ENCODE results near the gene UGT1A3.

UGT1A3 gene

DNA sequence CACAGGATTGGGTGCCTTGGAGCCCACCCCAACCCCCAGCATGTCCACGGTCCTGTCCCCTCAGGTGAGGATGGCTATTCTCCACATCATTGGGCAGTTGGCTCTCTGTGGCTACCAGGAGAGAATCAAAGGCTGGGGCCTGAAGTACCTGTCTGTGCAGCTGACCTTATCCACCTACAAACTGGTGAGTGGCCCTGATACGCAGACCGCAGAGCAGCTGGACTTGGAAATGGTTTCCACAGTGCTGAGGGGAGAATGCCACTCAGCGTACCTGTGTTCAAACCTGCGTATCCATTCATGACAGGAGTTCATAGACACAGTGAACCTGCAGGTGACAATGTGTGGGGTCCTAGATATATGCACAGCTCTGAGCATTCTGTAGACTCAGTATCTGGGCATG, 70.9 kb downstream of the UGT1A3 start:
- DNase-seq, result no peak

DNA sequence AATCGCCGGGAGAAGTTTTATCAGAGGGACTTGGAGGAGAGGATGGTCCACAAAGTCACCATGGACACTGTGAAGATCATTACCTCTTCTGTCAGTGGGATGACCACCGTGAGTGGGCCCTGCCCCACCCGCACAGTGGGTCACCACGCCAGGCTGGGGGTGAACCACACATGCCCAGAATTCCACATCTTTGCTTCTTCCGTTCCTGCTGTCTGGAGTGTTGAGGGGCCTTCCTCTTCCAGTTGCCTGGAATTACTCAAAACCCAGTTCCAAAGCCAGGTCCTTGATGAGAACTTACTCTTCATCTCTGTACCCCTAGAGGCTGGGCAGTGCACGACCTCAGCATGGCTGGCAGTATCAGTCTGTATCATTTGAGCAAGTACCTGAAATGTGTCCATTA, 71.4 kb downstream of the UGT1A3 start:
- no peak for DNase-seq

DNA sequence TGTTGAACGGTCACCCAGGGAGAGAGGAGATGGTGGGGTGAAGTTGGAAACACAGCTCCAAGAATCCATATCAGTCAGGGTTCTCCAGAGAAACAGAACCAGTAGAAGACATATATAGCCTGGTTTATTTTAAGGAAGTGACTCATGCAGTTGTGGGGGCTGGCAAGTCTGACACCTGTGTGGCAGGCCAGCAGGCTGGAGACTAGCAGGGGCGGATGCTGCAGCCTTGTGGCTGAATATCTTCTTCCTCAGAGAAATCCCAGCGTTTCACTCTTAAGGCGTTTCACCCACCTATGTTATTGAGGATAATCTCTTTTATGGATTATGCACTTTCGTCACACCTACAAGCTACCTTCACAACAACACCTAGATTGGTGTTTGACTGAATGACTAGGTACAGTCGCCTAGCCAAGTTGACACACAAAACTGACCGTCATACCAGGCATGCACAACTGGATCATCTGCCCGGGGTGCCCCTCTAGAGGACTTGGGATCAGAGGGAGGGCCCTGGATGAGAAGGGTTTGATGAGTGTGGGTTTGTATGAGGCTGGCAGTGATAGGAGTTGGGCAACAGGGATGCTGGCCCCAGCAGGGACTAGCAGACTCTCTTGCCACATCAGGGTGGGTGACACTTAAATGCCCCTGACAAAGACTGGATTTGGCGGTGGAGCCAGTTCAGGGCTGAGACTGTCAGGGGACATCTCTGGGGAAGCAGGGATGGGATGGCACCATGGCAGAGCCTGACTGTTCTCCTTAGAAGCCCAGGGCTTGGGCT, 72.7 kb downstream of the UGT1A3 start:
- DNase-seq, result no peak

DNA sequence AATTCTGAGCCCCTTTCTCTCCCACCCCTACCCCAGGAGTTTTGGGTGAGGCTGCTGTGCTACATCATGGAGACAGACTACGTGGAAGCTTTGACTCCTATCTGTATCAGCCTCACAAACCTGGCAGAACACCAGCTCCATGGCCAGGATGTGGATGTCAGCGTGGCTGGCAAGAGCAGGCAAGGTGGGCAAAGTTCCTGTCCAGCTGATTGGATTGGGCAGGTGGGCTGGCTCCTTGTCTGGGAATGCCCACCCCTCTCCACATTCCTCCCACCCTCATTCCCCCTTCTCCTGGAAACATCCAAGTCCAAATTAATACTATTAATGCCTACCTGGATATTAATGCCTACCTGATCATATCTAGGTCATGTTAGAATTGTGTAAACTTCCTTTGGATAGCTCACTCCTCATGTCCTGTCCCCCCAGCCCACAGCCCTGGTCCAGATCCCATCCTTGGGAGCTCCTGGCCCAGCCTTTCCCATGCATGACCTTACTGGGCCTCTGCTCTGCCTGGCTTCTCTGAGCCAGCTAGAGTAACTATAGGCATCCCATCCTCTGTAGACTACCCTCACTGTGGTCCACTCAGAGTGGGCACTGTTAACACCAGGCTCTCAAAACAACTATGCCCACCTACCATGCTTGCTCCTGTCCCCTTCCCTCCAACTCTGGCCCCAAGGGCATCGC, 73.4 kb downstream of the UGT1A3 start:
- no peak for DNase-seq

DNA sequence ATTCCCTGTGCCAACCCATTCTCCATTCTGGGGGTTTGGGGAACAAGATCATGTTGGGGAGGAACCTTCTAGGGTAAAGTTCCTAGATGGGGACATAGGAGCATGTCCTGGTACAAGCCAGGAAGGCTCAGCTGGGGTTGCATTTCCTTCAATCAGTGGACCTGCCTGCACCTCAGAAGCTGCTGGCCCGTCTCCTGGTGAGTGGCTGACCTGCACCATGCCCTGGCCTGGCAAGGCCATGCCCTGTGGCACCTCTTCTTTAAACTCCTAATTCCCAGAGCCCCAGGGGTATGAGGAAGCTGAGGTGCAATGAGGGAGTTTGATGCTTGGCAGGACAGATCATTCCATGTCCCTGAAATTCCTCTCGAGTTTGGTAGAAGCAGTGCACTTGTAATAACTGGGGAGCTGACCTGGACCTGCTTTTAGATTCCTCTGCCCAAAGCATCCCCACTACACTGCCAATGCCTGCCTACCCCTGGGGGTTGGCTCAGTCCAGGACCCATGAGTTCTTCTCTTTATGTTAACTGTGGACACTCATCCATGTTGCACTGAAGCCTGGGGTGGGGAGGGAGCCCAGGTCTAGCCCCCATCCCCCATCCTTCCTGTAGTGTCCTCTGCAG, 74.6 kb downstream of the UGT1A3 start:
- no peak for DNase-seq

DNA sequence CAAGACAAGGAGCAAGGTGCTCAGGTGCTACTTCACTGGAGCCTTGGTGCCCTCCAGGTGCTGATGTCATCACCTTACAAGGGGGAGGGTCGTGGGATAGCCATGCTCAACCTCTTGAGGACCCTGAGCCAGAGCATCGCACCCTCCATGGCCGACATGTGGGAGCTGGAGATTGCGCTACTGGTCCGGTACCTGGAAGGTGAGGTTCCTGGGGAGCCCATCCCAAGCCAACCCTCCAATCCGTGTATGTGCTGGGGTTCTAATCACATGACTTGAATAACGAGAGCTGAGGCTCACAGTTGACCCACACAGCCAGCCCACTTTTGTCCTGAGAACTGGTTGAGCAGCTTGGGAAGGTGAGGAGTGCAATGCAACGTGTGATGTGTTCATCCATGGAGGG, 75.2 kb downstream of the UGT1A3 start:
- DNase-seq, result no peak

DNA sequence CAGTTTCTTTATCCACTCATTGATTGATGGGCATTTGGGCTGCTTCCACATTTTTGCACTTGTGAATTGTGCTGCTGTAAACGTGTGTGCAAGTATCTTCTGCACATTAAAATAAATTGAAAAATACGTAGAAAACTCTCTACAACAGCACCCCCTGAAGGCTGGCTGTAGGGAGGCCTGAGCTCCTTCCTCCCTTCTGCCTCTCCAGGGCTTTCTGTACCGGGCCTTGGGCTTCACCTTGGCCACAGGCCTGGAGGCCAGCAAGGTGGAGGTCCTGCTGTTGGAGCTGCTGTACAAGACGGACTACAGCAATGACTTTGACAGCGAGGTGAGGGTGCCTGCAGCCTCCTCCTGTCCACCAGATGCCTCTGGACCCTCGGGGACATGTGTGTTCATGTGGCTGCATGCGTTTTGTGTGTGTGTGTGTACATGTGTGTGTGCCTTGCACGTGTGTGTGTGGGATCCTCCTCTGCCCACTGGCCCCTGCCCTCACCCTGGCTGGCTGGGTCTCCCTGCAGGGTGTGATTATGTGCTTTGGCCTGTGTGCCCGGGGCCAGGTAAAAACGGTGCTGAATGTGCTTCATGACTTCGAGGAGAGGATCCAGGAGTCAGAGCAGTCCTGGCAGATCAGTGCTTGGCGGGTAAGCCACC, 78.5 kb downstream of the UGT1A3 start:
- DNase-seq, result no peak

DNA sequence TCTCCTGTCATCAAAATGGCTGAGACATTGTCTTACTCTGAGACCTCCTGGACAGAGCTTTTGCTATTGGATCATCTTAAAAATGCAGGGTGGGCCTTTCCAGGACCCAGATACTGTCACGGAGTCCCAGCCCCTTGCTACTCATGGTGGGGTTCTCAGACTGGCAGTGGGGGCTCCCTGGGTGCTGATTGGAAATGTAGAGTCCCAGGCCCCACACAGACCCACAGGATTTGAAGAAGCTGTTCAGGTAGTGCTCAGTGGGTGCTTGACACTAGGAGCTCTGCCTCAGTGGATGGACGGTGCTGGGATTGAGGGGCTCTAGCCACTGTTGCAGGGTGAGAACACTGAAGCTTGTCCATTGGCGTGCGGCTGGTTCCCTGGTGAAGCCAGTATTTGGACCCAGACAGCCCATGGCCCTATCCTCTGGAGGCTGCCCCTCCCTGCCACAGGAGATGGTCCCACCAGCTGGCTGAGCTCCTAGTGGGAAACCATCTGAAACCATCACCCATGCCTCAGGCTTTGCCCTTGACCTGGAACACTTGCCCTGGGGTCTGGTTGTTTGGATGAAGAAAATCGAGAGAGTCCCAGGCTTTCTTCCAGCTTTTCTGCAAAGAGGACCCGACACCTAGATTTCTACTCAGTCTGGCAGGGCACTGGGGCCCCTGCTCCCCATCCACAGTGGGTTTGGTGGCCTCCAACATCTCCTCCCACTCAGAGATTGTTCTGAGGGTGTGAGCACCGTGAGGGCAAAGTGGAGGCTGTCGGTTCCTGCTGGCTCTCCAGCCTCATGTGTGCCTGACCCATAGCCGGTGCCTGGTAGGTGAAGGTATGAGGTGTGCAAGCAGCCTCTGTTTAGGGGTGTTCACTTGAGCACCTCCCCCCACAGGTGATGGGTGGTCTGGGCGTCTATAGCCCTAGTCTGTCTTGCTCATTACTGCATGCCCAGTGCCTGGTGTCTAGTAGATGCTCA, 79.4 kb downstream of the UGT1A3 start:
- no peak for DNase-seq

DNA sequence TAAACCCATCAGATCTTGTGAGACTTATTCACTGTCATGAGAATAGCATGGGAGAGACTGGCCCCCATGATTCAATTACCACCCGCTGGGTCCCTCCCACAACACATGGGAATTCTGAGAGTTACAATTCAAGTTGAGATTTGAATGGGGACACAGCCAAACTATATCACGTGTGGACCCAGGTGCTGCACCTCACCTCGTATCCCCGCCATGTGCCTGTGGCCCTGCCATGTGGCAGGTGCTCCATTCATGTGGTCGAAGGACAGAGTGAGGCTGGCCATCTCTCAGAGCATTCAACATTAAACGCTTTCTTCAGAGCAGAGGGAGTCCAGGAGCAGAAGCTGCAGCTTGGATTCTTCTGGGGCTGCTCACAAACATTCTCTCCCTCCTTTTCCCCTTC, 81.5 kb downstream of the UGT1A3 start:
- no peak for DNase-seq

DNA sequence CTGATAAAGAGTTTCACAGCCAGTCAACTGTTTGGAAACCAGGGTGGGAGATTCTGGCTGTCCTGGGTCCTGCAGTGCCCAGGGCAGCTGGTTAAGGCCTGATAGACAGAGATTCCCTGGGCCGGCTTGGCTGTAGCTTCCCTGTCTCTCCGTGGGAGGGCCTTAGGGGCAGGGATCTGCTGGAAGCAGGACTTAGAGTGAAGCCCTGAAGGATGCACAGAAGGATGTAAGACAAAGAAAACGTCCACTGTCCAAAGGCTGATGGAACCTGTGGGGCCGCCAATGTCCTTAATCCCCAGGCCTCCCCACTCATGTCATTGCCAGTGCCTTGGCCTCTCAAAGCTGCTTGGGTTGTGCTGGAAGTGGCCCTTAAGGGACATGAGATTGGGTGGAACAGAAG, 82.2 kb downstream of the UGT1A3 start:
- DNase-seq, result no peak

DNA sequence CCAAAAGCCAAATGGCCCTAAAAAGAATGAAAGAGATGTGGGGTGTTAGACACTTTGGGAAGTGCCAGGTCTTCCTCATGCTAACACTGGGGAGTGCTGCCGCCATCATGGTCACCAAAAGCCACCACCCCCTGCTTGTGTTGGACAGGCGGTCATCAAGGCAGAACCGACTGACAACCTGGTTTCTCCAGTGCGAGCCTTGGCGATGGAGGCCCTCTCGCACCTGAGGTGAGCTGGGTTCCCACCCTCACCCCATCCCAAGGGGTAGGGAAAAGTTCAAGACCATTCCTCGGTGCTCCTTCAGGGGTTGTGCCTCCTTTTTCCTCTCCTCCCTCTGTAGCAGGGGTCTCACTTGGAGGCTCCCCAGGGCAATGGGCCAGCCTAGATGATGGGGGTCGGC, 82.9 kb downstream of the UGT1A3 start:
- DNase-seq, result no peak

DNA sequence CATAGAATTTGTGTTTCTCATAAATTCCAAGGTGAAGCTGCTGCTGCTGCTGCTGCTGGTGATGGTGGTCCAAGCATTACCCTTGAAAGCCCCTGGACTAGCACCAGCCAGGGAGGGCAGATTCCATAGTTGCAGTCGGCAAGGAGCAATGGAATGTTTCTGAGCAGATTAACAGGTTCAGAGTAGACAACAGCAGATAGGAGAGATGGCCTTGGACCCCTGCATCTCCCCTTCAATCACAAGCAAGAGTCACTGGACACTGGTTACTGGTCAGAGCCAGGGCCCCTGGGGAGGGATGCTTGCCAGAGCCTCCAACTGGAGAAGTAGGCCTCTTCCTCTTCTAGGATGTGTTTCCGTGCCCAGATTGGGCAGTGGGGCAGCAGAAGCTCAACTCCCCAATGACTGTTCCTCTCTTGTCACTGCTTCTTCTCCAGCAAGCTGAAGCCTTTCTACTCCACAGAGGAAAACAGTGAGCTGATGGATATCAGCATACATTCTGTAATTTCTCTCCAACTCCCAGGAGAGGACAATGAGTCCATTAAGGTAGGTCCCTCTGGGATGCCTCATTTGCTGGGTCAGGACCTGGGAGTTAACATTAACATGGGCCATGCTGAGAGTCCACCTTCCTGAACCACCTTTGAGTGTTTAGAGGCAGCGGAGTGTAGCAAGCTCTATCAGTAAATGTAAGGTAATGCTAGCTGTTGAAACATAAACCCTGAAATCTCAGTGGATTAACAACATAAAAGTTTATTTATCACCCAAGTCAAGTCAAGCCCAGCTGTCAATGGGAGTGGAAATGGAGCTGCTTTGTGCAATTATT, 84.6 kb downstream of the UGT1A3 start:
- no peak for DNase-seq

DNA sequence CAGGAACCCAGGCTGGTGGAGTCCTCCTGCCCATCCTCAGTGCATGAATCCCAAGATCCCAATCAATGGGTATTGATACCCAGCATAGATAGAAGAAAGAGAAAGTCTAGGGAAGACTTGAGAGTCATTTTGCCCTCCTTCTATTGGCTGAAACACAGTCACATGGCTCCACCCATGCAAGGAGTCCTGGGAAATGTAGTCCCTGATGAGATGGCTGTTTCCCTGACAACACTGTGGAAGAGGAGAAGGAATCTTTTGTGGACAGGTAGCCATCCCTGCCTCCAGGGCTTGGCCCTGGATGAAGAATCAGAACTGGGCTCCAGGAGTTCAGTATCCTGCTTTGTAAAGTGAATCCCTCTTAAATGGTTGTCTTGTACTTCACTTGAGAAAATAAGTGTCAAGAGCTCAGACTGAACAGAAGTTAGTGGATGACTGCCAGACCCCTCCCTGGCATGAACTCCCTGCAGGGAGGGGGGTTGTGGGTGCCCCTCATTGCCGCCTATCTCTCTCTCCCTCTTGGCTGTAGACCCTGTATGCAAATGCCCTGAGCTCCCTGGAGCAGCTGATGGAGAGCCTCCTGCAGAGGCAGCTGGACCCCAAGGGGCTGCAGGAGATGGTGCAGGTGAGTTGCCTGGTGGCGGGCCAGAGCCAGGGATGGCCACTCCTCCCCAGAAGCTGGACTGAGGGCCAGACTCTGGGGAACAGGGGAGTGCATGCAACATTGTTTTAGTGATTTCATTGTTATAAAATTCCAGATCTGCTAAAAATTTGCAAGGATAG, 85.4 kb downstream of the UGT1A3 start:
- no peak for DNase-seq

DNA sequence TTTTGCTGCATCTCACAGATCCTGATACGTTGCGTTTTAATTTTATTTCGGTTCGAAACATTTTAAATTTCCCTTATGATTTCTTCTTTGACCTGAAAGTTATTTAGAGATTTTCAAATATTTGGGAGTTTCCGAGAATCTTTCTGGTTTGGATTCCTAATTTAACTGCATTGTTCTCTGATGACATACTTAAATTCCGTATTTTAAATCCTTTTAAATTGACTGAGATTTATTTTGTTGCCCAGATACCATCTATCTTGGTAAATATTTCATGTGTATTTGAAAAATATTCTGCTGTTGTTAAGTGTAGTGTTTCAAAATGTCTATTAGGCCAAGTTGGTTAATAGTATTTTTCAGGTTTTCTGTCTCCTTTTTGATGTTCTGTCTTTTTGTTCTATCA, 87.0 kb downstream of the UGT1A3 start:
- no peak for DNase-seq

DNA sequence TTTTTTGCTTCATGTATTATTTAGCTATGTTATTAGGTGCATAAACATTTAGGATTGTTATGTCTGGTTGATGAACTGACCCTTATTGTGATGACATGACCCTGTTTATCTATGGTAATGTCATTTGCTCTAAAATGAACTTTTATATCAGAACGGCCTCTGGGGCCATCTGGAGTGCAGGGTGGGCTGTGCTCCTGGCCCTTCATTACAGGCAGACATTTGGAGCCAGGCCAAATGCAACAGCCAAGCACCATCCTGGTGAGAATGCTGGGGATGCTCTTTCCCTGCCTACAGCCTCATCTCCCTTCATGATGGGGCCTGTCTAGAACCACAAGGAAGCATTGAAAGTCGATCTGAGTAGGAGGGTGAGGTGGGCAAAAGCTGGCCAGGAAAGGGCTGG, 87.5 kb downstream of the UGT1A3 start:
- DNase-seq, result no peak

DNA sequence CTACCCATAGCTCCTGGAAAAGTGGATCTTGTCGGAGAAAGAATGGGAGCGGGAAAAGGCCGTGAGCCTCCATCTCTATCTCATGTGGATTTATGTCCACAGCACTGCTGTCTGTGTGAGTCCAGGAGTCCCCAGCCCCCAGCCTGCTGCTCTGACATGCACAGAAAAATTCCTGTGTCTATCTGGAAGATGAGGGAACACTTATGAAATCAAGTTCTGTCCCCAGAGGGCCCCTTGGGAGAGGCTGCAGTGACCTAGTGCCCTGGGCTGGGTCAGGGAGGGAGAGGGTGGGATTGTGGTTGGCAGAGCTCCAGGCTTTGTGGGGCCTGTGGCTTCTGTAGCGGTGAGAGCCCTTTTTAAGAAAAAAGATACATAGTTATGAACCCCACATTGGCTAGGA, 87.9 kb downstream of the UGT1A3 start:
- no peak for DNase-seq

DNA sequence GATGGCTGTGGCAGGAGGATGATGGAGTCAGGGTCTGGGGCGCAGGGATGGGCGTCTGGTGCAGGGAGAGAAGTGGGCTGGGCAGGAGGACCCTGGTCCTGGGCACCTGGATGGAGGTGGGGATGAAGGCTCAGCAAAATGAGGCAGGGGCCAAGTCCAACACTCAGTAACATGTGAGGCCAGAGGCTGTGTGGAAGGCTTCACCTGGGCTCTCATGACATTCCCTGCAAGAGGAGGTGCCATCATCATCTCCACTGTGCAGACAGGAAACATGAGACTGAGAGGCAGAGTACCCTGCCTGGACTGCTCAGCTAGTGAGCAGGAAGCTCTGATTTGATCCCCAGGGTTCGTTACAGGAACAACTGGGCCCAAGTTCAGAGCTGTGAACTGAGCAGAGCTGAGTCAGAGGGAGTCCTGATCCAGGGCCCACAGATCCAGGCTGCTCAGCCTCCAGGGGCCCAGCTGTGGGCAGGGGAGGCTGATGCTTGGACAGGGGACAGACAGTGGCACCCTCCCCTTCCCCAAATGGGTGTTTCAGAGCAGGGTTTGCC, 88.6 kb downstream of the UGT1A3 start:
- DNase-seq, result no peak

DNA sequence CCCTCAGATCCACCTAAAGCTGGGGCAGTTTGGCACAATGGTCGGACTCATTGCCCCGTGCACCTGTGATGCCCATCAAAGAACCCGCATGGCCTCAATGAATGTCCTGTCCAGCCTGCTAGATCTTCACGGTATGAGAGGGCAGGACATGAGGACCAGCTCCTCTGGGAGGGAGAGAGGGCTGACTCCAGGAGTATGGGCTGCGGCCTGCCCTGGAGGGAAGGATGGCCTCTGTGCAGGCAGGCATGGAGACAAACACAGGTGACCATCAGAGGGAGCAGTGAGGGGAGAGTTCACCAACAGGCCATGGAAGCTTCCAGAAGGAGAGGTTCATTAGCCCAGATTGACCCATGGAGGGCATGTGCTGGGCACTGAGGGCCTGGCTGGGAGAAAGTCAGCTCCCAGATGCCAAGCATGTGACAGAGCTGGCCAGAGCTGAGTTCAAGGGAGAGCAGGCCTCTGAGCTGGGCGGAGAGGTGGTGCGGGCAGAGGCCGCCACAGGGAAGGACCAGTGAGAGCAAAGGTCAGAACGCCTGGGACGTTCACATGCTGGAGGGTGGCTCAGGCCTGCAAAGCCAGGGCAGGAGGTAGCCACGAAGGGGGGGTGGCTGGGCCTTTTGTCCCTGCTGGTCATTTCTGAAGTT, 89.3 kb downstream of the UGT1A3 start:
- DNase-seq, result no peak

DNA sequence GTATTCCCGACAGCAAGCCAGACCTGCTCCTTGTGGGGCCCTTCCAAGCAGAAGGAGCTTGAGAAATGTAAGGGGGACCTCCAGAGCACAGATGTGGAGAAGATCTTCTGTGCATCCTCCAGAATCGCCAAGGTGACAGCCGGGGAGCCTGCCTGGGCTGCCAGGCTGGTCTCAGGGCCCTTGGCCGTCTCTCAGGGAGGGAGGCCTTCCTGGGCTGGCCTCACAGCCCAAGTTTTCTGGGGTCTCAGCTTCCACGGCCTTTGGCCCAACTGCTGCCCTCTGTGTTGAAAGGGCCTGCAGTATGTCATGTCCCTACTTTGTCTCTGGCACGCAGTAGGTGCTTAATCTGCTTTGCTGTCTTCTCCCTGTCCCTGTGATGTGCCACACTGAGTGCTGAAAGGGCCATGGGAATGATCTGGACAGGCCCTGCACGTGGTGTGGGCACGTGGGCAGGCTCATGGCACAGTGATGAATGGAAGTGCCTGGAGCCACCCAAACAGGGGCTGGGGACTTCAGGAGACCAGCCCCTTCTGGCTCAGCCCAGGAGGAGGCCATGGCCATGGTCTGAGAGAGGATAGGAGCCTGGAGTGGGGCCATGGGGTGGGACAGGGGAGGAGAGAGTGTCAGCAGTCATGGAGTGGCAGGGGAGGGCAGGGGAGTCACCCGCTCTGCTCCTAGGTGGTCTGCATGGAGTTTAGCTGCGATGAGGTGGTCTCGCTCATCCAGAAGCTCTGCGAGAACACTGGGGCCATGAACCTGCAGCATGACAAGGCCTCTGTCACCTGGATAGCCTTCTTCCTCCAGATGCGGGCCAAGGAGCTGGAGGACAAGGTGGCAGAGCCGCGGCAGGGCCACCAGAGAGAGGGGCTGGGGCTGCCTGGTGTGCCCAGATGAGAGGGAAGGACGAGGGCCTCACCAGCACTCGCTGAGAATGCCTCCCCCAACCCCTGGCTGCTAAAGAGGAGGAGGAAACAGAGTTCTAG, 90.1 kb downstream of the UGT1A3 start:
- no peak for DNase-seq

Data from stimulated activated CD4-positive, alpha-beta T cell treated with anti-CD3 and anti-CD28 coated beads, Interleukin-12 subunit alpha, Interleukin-12 subunit beta, amount 100 ng/mL, for 4 hours (primary cell).